Measurements from ENCODE around the gene HAAO.

GRCh38 chr2:42781181-42781580 is 11.2 kb downstream of the HAAO start:
- TF ChIP-seq CTCF (IDR thresholded peaks at IDR 0.05) (no peak), POLR2A (IDR thresholded peaks at IDR 0.05) (no peak)

All from Peyer's patch (tissue), 4 donors.